ENCODE results near the gene SEMA5A. TPM values are rescaled to one million over a fixed set of nuclear protein-coding genes. Genes with fewer than 3 reads are reported as not detected.

Gene SEMA5A
- total RNA-seq, 5 donors from 2014 or later (not counting 1 experiment from before 2014, with no cell fraction given) = 0.60 to 5.1 (median 1.5) TPM

- H3K27me3 ChIP-seq (replicated peaks in 1 of 2; ENCODE audit: control insufficient read depth in 2 of 2, extremely low read depth in 1 of 2, insufficient read depth in 2 of 2, low read length in 1 of 2) = no peaks in the 10 kb centered on the region
- ChIA-PET POLR2A (no interaction called here), CTCF (no interaction called here)
- Mint-ChIP-seq H3K9me3 (peaks cover 0 to 6% (median 4%) of the 10 kb centered on the region in 3 donors), H3K27me3 (no peaks in the 10 kb centered on the region), H3K4me1 (no peaks in the 10 kb centered on the region), H3K4me3 (no peak overlapping the region), H3K36me3 (no peaks in the 10 kb centered on the region), H3K27ac (no peak overlapping the region)
- H3K9me3 ChIP-seq = no peaks in the 10 kb centered on the region
- no peak overlapping the region for H3K27ac ChIP-seq (ENCODE audit: low read length)
- H3K4me1 ChIP-seq (ENCODE audit: control insufficient read depth in 1 of 2, extremely low read depth in 1 of 2, insufficient read depth in 2 of 2, low read length in 2 of 2) = no peaks in the 10 kb centered on the region
- 89% methylated on average over 3 of the region's 6 CpGs for WGBS (ENCODE audit: insufficient coverage)
- H3K36me3 ChIP-seq (ENCODE audit: control insufficient read depth in 2 of 2, extremely low read depth in 1 of 2, insufficient read depth in 1 of 2, low read length in 1 of 2) = no peaks in the 10 kb centered on the region
- DNase-seq = no peak
- no peak overlapping the region for H3K4me3 ChIP-seq (ENCODE audit: control insufficient read depth in 1 of 2, extremely low read depth in 1 of 2, low read length in 1 of 2)
- no peak for ATAC-seq (replicated peaks in 1 of 4)
Observed at GRCh38 chr5:9054322-9054721, 491.6 kb downstream of the SEMA5A start.

- no peak overlapping the region for H3K4me3 Mint-ChIP-seq
- Histone ChIP-seq H3K27ac (ENCODE audit: low read length) (no peak overlapping the region), H3K27me3 (replicated peaks in 1 of 2; ENCODE audit: control insufficient read depth in 2 of 2, extremely low read depth in 1 of 2, insufficient read depth in 2 of 2, low read length in 1 of 2) (no peaks in the 10 kb centered on the region), H3K9me3 (no peaks in the 10 kb centered on the region), H3K36me3 (ENCODE audit: control insufficient read depth in 2 of 2, extremely low read depth in 1 of 2, insufficient read depth in 1 of 2, low read length in 1 of 2) (no peaks in the 10 kb centered on the region), H3K4me1 (ENCODE audit: control insufficient read depth in 1 of 2, extremely low read depth in 1 of 2, insufficient read depth in 2 of 2, low read length in 2 of 2) (no peaks in the 10 kb centered on the region), H3K4me3 (ENCODE audit: control insufficient read depth in 1 of 2, extremely low read depth in 1 of 2, low read length in 1 of 2) (no peak overlapping the region)
- POLR2A ChIA-PET = no interaction called here
- CTCF ChIA-PET = no interaction called here
- H3K27ac Mint-ChIP-seq = no peak overlapping the region
- H3K27me3 Mint-ChIP-seq = no peaks in the 10 kb centered on the region
- H3K9me3 Mint-ChIP-seq = peaks cover 0 to 8% (median 4%) of the 10 kb centered on the region in 3 donors
- no peaks in the 10 kb centered on the region for H3K4me1 Mint-ChIP-seq
- DNase-seq (no peak), ATAC-seq (replicated peaks in 1 of 4) (no peak)
- no CpG with 5 or more reads among the region's 4 CpGs for WGBS (ENCODE audit: insufficient coverage)
- no peaks in the 10 kb centered on the region for H3K36me3 Mint-ChIP-seq
Observed at GRCh38 chr5:9052421-9052820, 493.5 kb downstream of the SEMA5A start.

GRCh38 chr5:9051779-9052178, 494.1 kb downstream of the SEMA5A start:
- CTCF ChIA-PET = no interaction called here
- 96% methylated on average over 7 of the region's 11 CpGs for WGBS (ENCODE audit: insufficient coverage)

GRCh38 chr5:9047932-9048331, 497.9 kb downstream of the SEMA5A start:
- Histone ChIP-seq H3K36me3 (ENCODE audit: control insufficient read depth in 2 of 2, extremely low read depth in 1 of 2, insufficient read depth in 1 of 2, low read length in 1 of 2) (no peaks in the 10 kb centered on the region), H3K27ac (ENCODE audit: low read length) (no peak overlapping the region), H3K9me3 (no peaks in the 10 kb centered on the region), H3K4me3 (ENCODE audit: control insufficient read depth in 1 of 2, extremely low read depth in 1 of 2, low read length in 1 of 2) (no peak overlapping the region), H3K4me1 (ENCODE audit: control insufficient read depth in 1 of 2, extremely low read depth in 1 of 2, insufficient read depth in 2 of 2, low read length in 2 of 2) (no peaks in the 10 kb centered on the region), H3K27me3 (replicated peaks in 1 of 2; ENCODE audit: control insufficient read depth in 2 of 2, extremely low read depth in 1 of 2, insufficient read depth in 2 of 2, low read length in 1 of 2) (no peaks in the 10 kb centered on the region)
- H3K4me1 Mint-ChIP-seq = no peaks in the 10 kb centered on the region
- ChIA-PET CTCF (no interaction called here), POLR2A (no interaction called here)
- H3K9me3 Mint-ChIP-seq = peaks cover 0 to 8% (median 4%) of the 10 kb centered on the region in 3 donors
- H3K27me3 Mint-ChIP-seq = no peaks in the 10 kb centered on the region
- DNase-seq = no peak
- no peak overlapping the region for H3K27ac Mint-ChIP-seq
- H3K4me3 Mint-ChIP-seq = no peak overlapping the region
- 68% methylated on average over 5 of the region's 5 CpGs for whole genome bisulfite sequencing (ENCODE audit: insufficient coverage)
- no peaks in the 10 kb centered on the region for H3K36me3 Mint-ChIP-seq
- no peak for ATAC-seq (replicated peaks in 1 of 4)

More at GRCh38 chr5:9051779-9052178, 494.1 kb downstream of the SEMA5A start:
- Histone ChIP-seq H3K4me1 (ENCODE audit: control insufficient read depth in 1 of 2, extremely low read depth in 1 of 2, insufficient read depth in 2 of 2, low read length in 2 of 2) (no peaks in the 10 kb centered on the region), H3K9me3 (no peaks in the 10 kb centered on the region), H3K36me3 (ENCODE audit: control insufficient read depth in 2 of 2, extremely low read depth in 1 of 2, insufficient read depth in 1 of 2, low read length in 1 of 2) (no peaks in the 10 kb centered on the region), H3K27ac (ENCODE audit: low read length) (no peak overlapping the region), H3K4me3 (ENCODE audit: control insufficient read depth in 1 of 2, extremely low read depth in 1 of 2, low read length in 1 of 2) (no peak overlapping the region), H3K27me3 (replicated peaks in 1 of 2; ENCODE audit: control insufficient read depth in 2 of 2, extremely low read depth in 1 of 2, insufficient read depth in 2 of 2, low read length in 1 of 2) (no peaks in the 10 kb centered on the region)
- H3K27ac Mint-ChIP-seq = no peak overlapping the region
- POLR2A ChIA-PET = no interaction called here
- peaks cover 0 to 8% (median 4%) of the 10 kb centered on the region in 3 donors for H3K9me3 Mint-ChIP-seq
- DNase-seq = no peak
- no peaks in the 10 kb centered on the region for H3K27me3 Mint-ChIP-seq
- no peaks in the 10 kb centered on the region for H3K4me1 Mint-ChIP-seq
- H3K4me3 Mint-ChIP-seq = no peak overlapping the region
- H3K36me3 Mint-ChIP-seq = no peaks in the 10 kb centered on the region
- no peak for ATAC-seq (replicated peaks in 1 of 4)

GRCh38 chr5:9046756-9047481, 499.0 kb downstream of the SEMA5A start:
- no peak for ATAC-seq (replicated peaks in 1 of 4)
- WGBS (ENCODE audit: insufficient coverage) = no CpG with 5 or more reads among the region's 3 CpGs

GRCh38 chr5:9045946-9046345, 499.9 kb downstream of the SEMA5A start:
- H3K27ac ChIP-seq (ENCODE audit: low read length) = no peak overlapping the region
- H3K4me1 ChIP-seq (ENCODE audit: control insufficient read depth in 1 of 2, extremely low read depth in 1 of 2, insufficient read depth in 2 of 2, low read length in 2 of 2) = no peaks in the 10 kb centered on the region
- H3K4me3 ChIP-seq (ENCODE audit: control insufficient read depth in 1 of 2, extremely low read depth in 1 of 2, low read length in 1 of 2) = no peak overlapping the region
- H3K4me1 Mint-ChIP-seq = no peaks in the 10 kb centered on the region
- no peaks in the 10 kb centered on the region for H3K36me3 ChIP-seq (ENCODE audit: control insufficient read depth in 2 of 2, extremely low read depth in 1 of 2, insufficient read depth in 1 of 2, low read length in 1 of 2)
- H3K4me3 Mint-ChIP-seq = no peak overlapping the region
- H3K27me3 Mint-ChIP-seq = no peaks in the 10 kb centered on the region
- ATAC-seq (replicated peaks in 1 of 4) (no peak), DNase-seq (no peak)
- 63% methylated on average over 1 of the region's 2 CpGs for WGBS (ENCODE audit: insufficient coverage)
- H3K9me3 ChIP-seq = no peaks in the 10 kb centered on the region
- H3K9me3 Mint-ChIP-seq = peaks cover 0 to 8% (median 4%) of the 10 kb centered on the region in 3 donors
- no peaks in the 10 kb centered on the region for H3K36me3 Mint-ChIP-seq
- ChIA-PET POLR2A (no interaction called here), CTCF (no interaction called here)
- H3K27ac Mint-ChIP-seq = no peak overlapping the region
- H3K27me3 ChIP-seq (replicated peaks in 1 of 2; ENCODE audit: control insufficient read depth in 2 of 2, extremely low read depth in 1 of 2, insufficient read depth in 2 of 2, low read length in 1 of 2) = no peaks in the 10 kb centered on the region

More at GRCh38 chr5:9046756-9047481, 499.0 kb downstream of the SEMA5A start:
- no peak overlapping the region for H3K27ac ChIP-seq (ENCODE audit: low read length)
- ChIA-PET POLR2A (no interaction called here), CTCF (no interaction called here)
- no peaks in the 10 kb centered on the region for H3K9me3 ChIP-seq
- no peak for DNase-seq
- no peak overlapping the region for H3K4me3 Mint-ChIP-seq
- H3K9me3 Mint-ChIP-seq = peaks cover 0 to 8% (median 4%) of the 10 kb centered on the region in 3 donors
- no peaks in the 10 kb centered on the region for H3K4me1 ChIP-seq (ENCODE audit: control insufficient read depth in 1 of 2, extremely low read depth in 1 of 2, insufficient read depth in 2 of 2, low read length in 2 of 2)
- H3K36me3 ChIP-seq (ENCODE audit: control insufficient read depth in 2 of 2, extremely low read depth in 1 of 2, insufficient read depth in 1 of 2, low read length in 1 of 2) = no peaks in the 10 kb centered on the region
- H3K27me3 Mint-ChIP-seq = no peaks in the 10 kb centered on the region
- no peak overlapping the region for H3K4me3 ChIP-seq (ENCODE audit: control insufficient read depth in 1 of 2, extremely low read depth in 1 of 2, low read length in 1 of 2)
- H3K36me3 Mint-ChIP-seq = no peaks in the 10 kb centered on the region
- no peaks in the 10 kb centered on the region for H3K27me3 ChIP-seq (replicated peaks in 1 of 2; ENCODE audit: control insufficient read depth in 2 of 2, extremely low read depth in 1 of 2, insufficient read depth in 2 of 2, low read length in 1 of 2)
- no peak overlapping the region for H3K27ac Mint-ChIP-seq
- no peaks in the 10 kb centered on the region for H3K4me1 Mint-ChIP-seq

Data from T-cell (primary cell).